Neural progenitor cell (in vitro differentiated cells): Measurements from ENCODE around the gene IL31RA. TPM values are rescaled to one million over a fixed set of nuclear protein-coding genes. Genes with fewer than 3 reads are reported as not detected.

Source experiments
- DNase-seq: peaks from one replicate; pipeline ENCODE4 v3.0.0-alpha.2; 2016; ENCODE audit warnings: low spot score
- H2AFZ ChIP-seq: fragments of 200-600 bp; sonication (generic); replicated peaks from 2 replicates; pipeline ENCODE4 v1.6.1; 2016; ENCODE audit warnings: antibody characterized with exemption
- H3F3A ChIP-seq: fragments of 200-600 bp; sonication (generic); 2 replicates; pipeline ENCODE4 v1.6.1; 2016; ENCODE audit warnings: antibody characterized with exemption, low read depth
- H3K27ac ChIP-seq: fragments of 200-600 bp; sonication (generic); 2 replicates; pipeline ENCODE4 v1.5.1; 2016; ENCODE audit warnings: mild to moderate bottlenecking
- H3K27me3 ChIP-seq: fragments of 200-600 bp; sonication (generic); 2 replicates; pipeline ENCODE4 v1.6.1; 2016; ENCODE audit warnings: mild to moderate bottlenecking, moderate library complexity
- H3K36me3 ChIP-seq: fragments of 200-600 bp; sonication (generic); 2 replicates; pipeline ENCODE4 v1.5.1; 2016
- H3K4me1 ChIP-seq: fragments of 200-600 bp; sonication (generic); 2 replicates; pipeline ENCODE4 v1.6.1; 2016; ENCODE audit warnings: mixed run types
- H3K4me2 ChIP-seq: fragments of 200-600 bp; sonication (generic); 2 replicates; pipeline ENCODE4 v1.6.1; 2016
- H3K4me3 ChIP-seq: fragments of 200-600 bp; sonication (generic); 2 replicates; pipeline ENCODE4 v1.5.1; 2016
- H3K79me2 ChIP-seq: fragments of 200-600 bp; sonication (generic); 2 replicates; pipeline ENCODE4 v1.6.1; 2016; ENCODE audit warnings: low read depth
- H3K9ac ChIP-seq: fragments of 200-600 bp; sonication (generic); 2 replicates; pipeline ENCODE4 v1.6.1; 2016
- H3K9me3 ChIP-seq: fragments of 200-600 bp; sonication (generic); 2 replicates; pipeline ENCODE4 v1.5.1; 2016; ENCODE audit warnings: low read depth
- H4K20me1 ChIP-seq: fragments of 200-600 bp; sonication (generic); 2 replicates; pipeline ENCODE4 v1.6.1; 2016; ENCODE audit warnings: low read depth
- H3K27ac Mint-ChIP-seq: 3 replicates; pipeline ENCODE4 v1.8.0; 2021; ENCODE audit warnings: mixed read lengths
- H3K27me3 Mint-ChIP-seq: 2 replicates; pipeline ENCODE4 v1.8.0; 2022; ENCODE audit warnings: low read depth, mild to moderate bottlenecking, inconsistent platforms, moderate library complexity, mixed read lengths; ENCODE audit not compliant: insufficient read depth
- H3K36me3 Mint-ChIP-seq: 3 replicates; pipeline ENCODE4 v1.8.0; 2021; ENCODE audit warnings: mixed read lengths
- H3K4me1 Mint-ChIP-seq: 3 replicates; pipeline ENCODE4 v1.8.0; 2021; ENCODE audit warnings: mixed read lengths
- H3K4me3 Mint-ChIP-seq: 3 replicates; pipeline ENCODE4 v1.8.0; 2021; ENCODE audit warnings: mild to moderate bottlenecking, moderate library complexity, mixed read lengths
- H3K9me3 Mint-ChIP-seq: 3 replicates; pipeline ENCODE4 v1.8.0; 2020; ENCODE audit warnings: mixed read lengths
- EZH2 ChIP-seq: fragments of 200-600 bp; sonication (generic); IDR thresholded peaks from 2 replicates; pipeline ENCODE4 v1.6.1; 2017; ENCODE audit warnings: antibody characterized with exemption, mild to moderate bottlenecking, moderate library complexity
- EZH2phosphoT487 ChIP-seq: fragments of 200-600 bp; sonication (generic); IDR thresholded peaks from 2 replicates; pipeline ENCODE4 v1.6.1; 2017; ENCODE audit warnings: antibody characterized with exemption
- total RNA-seq: library from RNA; depleted of rRNA; stranded (reverse); fragments of >200 nt; gene quantifications from 2 replicates; pipeline ENCODE4 v1.2.3, GENCODE V29; 2015; ENCODE audit warnings: low replicate concordance
- TF ChIP-seq, protein P1 (sequence below): fragments of 200-600 bp; sonication (generic); IDR thresholded peaks from 2 replicates; pipeline ENCODE4 v1.5.1; 2017; ENCODE audit warnings: antibody characterized with exemption, mild to moderate bottlenecking

IL31RA gene
- total RNA-seq, 1 donor from 2014 or later, result not detected

DNA sequence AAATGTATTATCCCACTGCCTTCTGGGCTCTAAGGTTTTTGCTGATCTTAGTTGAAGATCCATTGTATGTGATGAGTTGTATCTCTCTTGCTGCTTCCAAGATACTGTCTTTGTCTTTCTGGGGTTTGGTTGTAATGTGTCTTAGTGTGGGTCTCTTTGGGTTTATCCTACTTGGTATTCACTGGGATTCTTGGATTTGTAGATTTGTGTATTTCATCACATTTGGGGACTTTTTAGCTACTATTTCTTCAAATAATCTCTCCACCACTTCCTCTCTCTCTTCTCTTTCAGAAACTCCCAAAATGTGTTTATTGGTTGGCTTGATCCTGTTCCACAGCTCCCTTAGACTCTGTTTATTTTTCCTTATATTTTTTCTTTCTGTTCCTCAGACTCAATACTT is 26.5 kb downstream of the IL31RA start:
- H3K79me2 ChIP-seq, result no peaks in the 10 kb centered on the region
- no peaks in the 10 kb centered on the region for H3K36me3 Mint-ChIP-seq
- H3K4me1 Mint-ChIP-seq, result no peaks in the 10 kb centered on the region
- no peak overlapping the region for H3K27ac ChIP-seq
- no peak overlapping the region for H3K9ac ChIP-seq
- H2AFZ ChIP-seq, result no peak overlapping the region
- H4K20me1 ChIP-seq, result no peaks in the 10 kb centered on the region
- H3K27me3 Mint-ChIP-seq, result no peaks in the 10 kb centered on the region
- no peak overlapping the region for H3K4me3 Mint-ChIP-seq
- H3K27me3 ChIP-seq, result no peaks in the 10 kb centered on the region
- no peak overlapping the region for H3K27ac Mint-ChIP-seq
- no peak for TF ChIP-seq EZH2phosphoT487
- no peak for TF ChIP-seq EZH2
- TF ChIP-seq, protein P1, sequence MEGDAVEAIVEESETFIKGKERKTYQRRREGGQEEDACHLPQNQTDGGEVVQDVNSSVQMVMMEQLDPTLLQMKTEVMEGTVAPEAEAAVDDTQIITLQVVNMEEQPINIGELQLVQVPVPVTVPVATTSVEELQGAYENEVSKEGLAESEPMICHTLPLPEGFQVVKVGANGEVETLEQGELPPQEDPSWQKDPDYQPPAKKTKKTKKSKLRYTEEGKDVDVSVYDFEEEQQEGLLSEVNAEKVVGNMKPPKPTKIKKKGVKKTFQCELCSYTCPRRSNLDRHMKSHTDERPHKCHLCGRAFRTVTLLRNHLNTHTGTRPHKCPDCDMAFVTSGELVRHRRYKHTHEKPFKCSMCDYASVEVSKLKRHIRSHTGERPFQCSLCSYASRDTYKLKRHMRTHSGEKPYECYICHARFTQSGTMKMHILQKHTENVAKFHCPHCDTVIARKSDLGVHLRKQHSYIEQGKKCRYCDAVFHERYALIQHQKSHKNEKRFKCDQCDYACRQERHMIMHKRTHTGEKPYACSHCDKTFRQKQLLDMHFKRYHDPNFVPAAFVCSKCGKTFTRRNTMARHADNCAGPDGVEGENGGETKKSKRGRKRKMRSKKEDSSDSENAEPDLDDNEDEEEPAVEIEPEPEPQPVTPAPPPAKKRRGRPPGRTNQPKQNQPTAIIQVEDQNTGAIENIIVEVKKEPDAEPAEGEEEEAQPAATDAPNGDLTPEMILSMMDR, result no peak
- no peak for DNase-seq
- no peaks in the 10 kb centered on the region for H3K9me3 ChIP-seq
- no peaks in the 10 kb centered on the region for H3F3A ChIP-seq
- H3K9me3 Mint-ChIP-seq, result peaks cover 3% of the 10 kb centered on the region
- no peak overlapping the region for H3K4me3 ChIP-seq
- H3K4me1 ChIP-seq, result no peaks in the 10 kb centered on the region
- no peak overlapping the region for H3K4me2 ChIP-seq
- H3K36me3 ChIP-seq, result no peaks in the 10 kb centered on the region

DNA sequence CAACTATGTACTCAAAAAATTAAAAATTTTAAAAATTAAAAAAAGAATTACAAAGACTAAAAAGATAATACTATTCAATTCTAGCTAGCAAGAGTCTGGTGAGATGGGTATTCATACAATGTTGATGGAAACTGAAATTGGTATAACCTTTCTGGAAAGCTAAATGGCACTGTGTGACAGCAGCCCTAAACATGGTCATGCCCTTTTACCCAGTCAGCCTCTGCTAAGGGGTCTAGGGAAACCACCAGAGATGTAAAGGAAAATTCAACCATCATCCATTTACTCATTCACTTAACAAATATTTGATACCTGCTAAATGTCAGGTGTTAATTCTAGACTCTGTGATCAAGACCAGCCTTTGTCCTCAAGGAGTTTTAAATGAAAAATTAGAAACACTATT is 29.3 kb downstream of the IL31RA start:
- Mint-ChIP-seq H3K9me3 (peaks cover 3% of the 10 kb centered on the region), H3K27ac (no peak overlapping the region), H3K4me1 (no peaks in the 10 kb centered on the region), H3K27me3 (no peaks in the 10 kb centered on the region), H3K4me3 (no peak overlapping the region), H3K36me3 (no peaks in the 10 kb centered on the region)
- Histone ChIP-seq H2AFZ (no peak overlapping the region), H4K20me1 (no peaks in the 10 kb centered on the region), H3K36me3 (no peaks in the 10 kb centered on the region), H3K9ac (no peak overlapping the region), H3K9me3 (no peaks in the 10 kb centered on the region), H3F3A (no peaks in the 10 kb centered on the region), H3K79me2 (no peaks in the 10 kb centered on the region), H3K4me1 (no peaks in the 10 kb centered on the region), H3K27me3 (no peaks in the 10 kb centered on the region), H3K4me3 (no peak overlapping the region), H3K4me2 (no peak overlapping the region), H3K27ac (no peak overlapping the region)
- TF ChIP-seq, protein P1, result no peak
- TF ChIP-seq EZH2phosphoT487 (no peak), EZH2 (no peak)
- no peak for DNase-seq

DNA sequence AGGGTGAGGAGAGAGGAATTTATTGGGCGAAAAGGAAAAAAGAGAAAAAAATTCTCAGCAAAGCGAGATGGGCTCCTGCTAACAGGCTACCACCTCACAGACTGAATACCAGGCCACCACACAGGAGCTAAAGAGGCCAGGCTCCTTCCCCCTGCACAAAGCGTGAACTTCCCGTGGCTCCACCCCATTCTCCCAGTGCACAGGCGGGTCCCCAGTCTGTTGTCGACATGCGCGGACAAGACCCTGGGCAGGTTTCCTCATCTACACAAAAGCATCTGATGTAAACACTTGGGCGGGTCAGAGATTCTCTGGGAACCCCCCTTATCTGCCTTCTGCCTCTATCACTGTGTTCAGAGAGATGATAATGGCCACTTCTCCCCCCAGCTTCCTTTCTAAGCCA is 34.2 kb downstream of the IL31RA start:
- no peak overlapping the region for H2AFZ ChIP-seq
- no peak for TF ChIP-seq EZH2
- TF ChIP-seq, protein P1, result no peak
- H4K20me1 ChIP-seq, result no peaks in the 10 kb centered on the region
- no peaks in the 10 kb centered on the region for H3K79me2 ChIP-seq
- Mint-ChIP-seq H3K27me3 (no peaks in the 10 kb centered on the region), H3K27ac (no peak overlapping the region), H3K9me3 (no peaks in the 10 kb centered on the region), H3K36me3 (no peaks in the 10 kb centered on the region), H3K4me1 (no peaks in the 10 kb centered on the region), H3K4me3 (no peak overlapping the region)
- no peaks in the 10 kb centered on the region for H3K9me3 ChIP-seq
- H3F3A ChIP-seq, result no peaks in the 10 kb centered on the region
- no peak for DNase-seq
- no peaks in the 10 kb centered on the region for H3K27me3 ChIP-seq
- H3K4me2 ChIP-seq, result no peak overlapping the region
- H3K36me3 ChIP-seq, result no peaks in the 10 kb centered on the region
- no peak overlapping the region for H3K27ac ChIP-seq
- H3K9ac ChIP-seq, result no peak overlapping the region
- no peak overlapping the region for H3K4me3 ChIP-seq
- H3K4me1 ChIP-seq, result no peaks in the 10 kb centered on the region

DNA sequence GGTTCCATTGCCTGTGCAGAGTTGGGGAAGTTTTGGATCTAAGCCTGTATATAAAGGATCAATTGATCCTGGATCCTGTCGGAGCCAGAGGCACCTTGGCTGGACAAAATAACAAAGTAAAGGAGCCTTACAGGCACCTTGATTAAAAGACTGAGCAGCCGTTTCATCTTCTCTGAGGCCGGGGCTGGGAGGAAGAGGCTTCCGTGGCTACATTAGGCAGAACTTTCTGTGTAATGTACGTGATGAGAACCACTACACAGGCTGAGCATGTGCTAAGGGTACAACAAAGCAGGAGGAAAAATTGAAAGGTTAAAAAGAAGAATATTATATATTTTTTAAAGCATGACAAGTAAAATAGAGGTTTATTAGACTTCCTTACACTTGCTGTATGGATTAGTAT is 37.0 kb downstream of the IL31RA start:
- no peak overlapping the region for H3K4me2 ChIP-seq
- Mint-ChIP-seq H3K4me3 (no peak overlapping the region), H3K9me3 (peaks cover 2% of the 10 kb centered on the region), H3K27ac (no peak overlapping the region), H3K36me3 (no peaks in the 10 kb centered on the region), H3K27me3 (peaks cover 2% of the 10 kb centered on the region), H3K4me1 (no peaks in the 10 kb centered on the region)
- no peaks in the 10 kb centered on the region for H3F3A ChIP-seq
- H2AFZ ChIP-seq, result no peak overlapping the region
- no peaks in the 10 kb centered on the region for H4K20me1 ChIP-seq
- TF ChIP-seq EZH2phosphoT487 (no peak), EZH2 (no peak)
- TF ChIP-seq, protein P1, result no peak
- no peak for DNase-seq
- no peaks in the 10 kb centered on the region for H3K79me2 ChIP-seq
- no peak overlapping the region for H3K9ac ChIP-seq
- H3K27ac ChIP-seq, result no peak overlapping the region
- H3K36me3 ChIP-seq, result no peaks in the 10 kb centered on the region
- H3K4me1 ChIP-seq, result no peaks in the 10 kb centered on the region
- H3K9me3 ChIP-seq, result no peaks in the 10 kb centered on the region
- no peak overlapping the region for H3K4me3 ChIP-seq
- H3K27me3 ChIP-seq, result no peaks in the 10 kb centered on the region
